B cell (primary cell): ENCODE data around the gene HEXIM2. TPM values are rescaled to one million over a fixed set of nuclear protein-coding genes. Genes with fewer than 3 reads are reported as not detected.
A peak's percentile ranks its signal among the peaks of the same experiment; 100 is the strongest.

Source experiments
- ATAC-seq: fragments of 200-7000 bp; cut with Tn5 transposase; one replicate; pipeline ENCODE4 v1.10.0; 2021; ENCODE audit warnings: low read depth, mild to moderate bottlenecking, moderate number of reproducible peaks, moderate library complexity
- CTCF ChIA-PET: fragments of 350-600 bp; sonication (Branson Sonifier 250); formaldehyde crosslinking; loops from one replicate; lab custom pipeline; 2021; ENCODE audit warnings: antibody characterized with exemption, inconsistent platforms; lab: Charles Lee
- POLR2A ChIA-PET: fragments of 350-600 bp; sonication (Branson Sonifier 250); formaldehyde crosslinking; loops from one replicate; lab custom pipeline; 2021; ENCODE audit warnings: antibody characterized with exemption; lab: Charles Lee
- DNase-seq: peaks from one replicate; pipeline ENCODE4 v3.0.0; 2013
- H2AFZ ChIP-seq: 2 replicates; pipeline ENCODE4 v1.6.1; 2012; ENCODE audit warnings: mild to moderate bottlenecking, low read depth, low read length; ENCODE audit not compliant: insufficient read depth, poor library complexity, severe bottlenecking
- H3K27ac ChIP-seq, 2 donors: 1 replicate in 1 of 2; 2 replicates in 1 of 2; pipeline ENCODE4 v1.5.1; 2012 to 2013; ENCODE audit warnings: low read length in 2 of 2, mild to moderate bottlenecking in 2 of 2, moderate library complexity in 1 of 2
- H3K27me3 ChIP-seq, 4 experiments: fragments of 200-600 bp in 1 of 4; sonication (generic) in 1 of 4; replicated peaks in 1 of 4; 1 replicate in 2 of 4; 2 replicates in 2 of 4; pipeline versions ENCODE4 v1.6.1 to v1.7.0; 2013 to 2016; ENCODE audit warnings: low read length in 3 of 4, mild to moderate bottlenecking in 2 of 4, mixed read lengths in 1 of 4, moderate library complexity in 1 of 4; ENCODE audit not compliant: insufficient read depth in 4 of 4, control insufficient read depth in 3 of 4; ENCODE audit errors: control extremely low read depth in 1 of 4
- H3K36me3 ChIP-seq, 2 experiments: replicated peaks in 1 of 2; 1 replicate in 1 of 2; 2 replicates in 1 of 2; pipeline versions ENCODE4 v1.6.1 to v1.7.1; 2013; ENCODE audit warnings: low read length in 1 of 2; ENCODE audit not compliant: insufficient read depth in 2 of 2, control insufficient read depth in 1 of 2; ENCODE audit errors: control extremely low read depth in 1 of 2, extremely low read depth in 1 of 2
- H3K4me1 ChIP-seq, 2 donors: fragments of 200-600 bp in 1 of 2; sonication (generic) in 1 of 2; 1 replicate in 1 of 2; 2 replicates in 1 of 2; pipeline versions ENCODE4 v1.5.1 to v1.6.1; 2013 to 2017; ENCODE audit warnings: low read length in 2 of 2; ENCODE audit not compliant: control insufficient read depth in 2 of 2, insufficient read depth in 2 of 2
- H3K4me2 ChIP-seq: replicated peaks from 2 replicates; pipeline ENCODE3; 2012; ENCODE audit warnings: mild to moderate bottlenecking, low read depth, low read length; ENCODE audit not compliant: poor library complexity, severe bottlenecking
- H3K4me3 ChIP-seq, 5 experiments: fragments of 200-600 bp in 1 of 5; sonication (generic) in 1 of 5; 1 replicate in 3 of 5; 2 replicates in 2 of 5; pipeline versions ENCODE4 v1.5.1 to v1.7.0; 2011 to 2016; ENCODE audit warnings: low read length in 4 of 5, mild to moderate bottlenecking in 4 of 5, low read depth in 2 of 5, control low read depth in 1 of 5, moderate library complexity in 1 of 5; ENCODE audit not compliant: insufficient read depth in 1 of 5; ENCODE audit errors: control extremely low read depth in 1 of 5, extremely low read depth in 1 of 5
- H3K79me2 ChIP-seq: fragments of 200-600 bp; sonication (generic); one replicate; pipeline ENCODE4 v1.6.0; 2016; ENCODE audit warnings: low read length; ENCODE audit not compliant: control insufficient read depth, insufficient read depth
- H3K9ac ChIP-seq: fragments of 200-600 bp; sonication (generic); 2 replicates; pipeline ENCODE4 v1.6.1; 2017; ENCODE audit warnings: mild to moderate bottlenecking, low read length, moderate library complexity
- H3K9me3 ChIP-seq, 3 donors: one replicate each; pipeline versions ENCODE4 v1.6.1 to v1.7.1; 2013; ENCODE audit warnings: low read length in 2 of 3; ENCODE audit not compliant: control insufficient read depth in 2 of 3, insufficient read depth in 1 of 3; ENCODE audit errors: control extremely low read depth in 1 of 3
- H4K20me1 ChIP-seq: 2 replicates; pipeline ENCODE4 v1.6.0; 2012; ENCODE audit warnings: mild to moderate bottlenecking, low read length; ENCODE audit not compliant: insufficient read depth, control insufficient read depth, poor library complexity, severe bottlenecking
- H3K27ac Mint-ChIP-seq: one replicate; pipeline ENCODE4 v1.8.0; 2021; ENCODE audit warnings: mixed read lengths
- H3K27me3 Mint-ChIP-seq: one replicate; pipeline ENCODE4 v1.8.0; 2021; ENCODE audit warnings: mixed read lengths
- H3K4me1 Mint-ChIP-seq: one replicate; pipeline ENCODE4 v1.8.0; 2021; ENCODE audit warnings: mixed read lengths
- H3K4me3 Mint-ChIP-seq: one replicate; pipeline ENCODE4 v1.8.0; 2021; ENCODE audit warnings: mixed read lengths
- H3K9me3 Mint-ChIP-seq: one replicate; pipeline ENCODE4 v1.8.0; 2022; ENCODE audit warnings: mixed read lengths; ENCODE audit not compliant: insufficient read depth
- CTCF ChIP-seq: fragments of 200-600 bp; IDR thresholded peaks from one replicate; pipeline ENCODE4 v1.8.0; 2022; ENCODE audit warnings: antibody characterized with exemption, mild to moderate bottlenecking
- EZH2 ChIP-seq: IDR thresholded peaks from 2 replicates; pipeline ENCODE4 v1.6.1; 2012; ENCODE audit warnings: borderline replicate concordance, low read depth, mild to moderate bottlenecking, moderate library complexity, low read length; ENCODE audit not compliant: insufficient read depth, poor library complexity, severe bottlenecking
- WGBS: methylation state at CpG from one replicate; pipeline ENCODE4 v1.1.5; 2013; ENCODE audit warnings: missing lambda C conversion rate; ENCODE audit not compliant: insufficient coverage; 5-methylcytosine and 5-hydroxymethylcytosine counted together
- intact Hi-C: fragments of 100-400 bp; cut with micrococcal nuclease; formaldehyde crosslinking; loops from one replicate; pipeline ENCODE4 v1.10.0; 2022
- polyA plus RNA-seq: library from polyadenylated mRNA; depleted of rRNA; stranded (reverse); fragments of >200 nt; gene quantifications from 2 replicates; pipeline ENCODE4 v1.2.3, GENCODE V29; 2012
- total RNA-seq, 2 donors: library from RNA; stranded (reverse); fragments of 120-200 nt in 1 of 2; gene quantifications; 1 replicate in 1 of 2; 2 replicates in 1 of 2; pipeline versions ENCODE4 v1.2.3 to v1.2.4, GENCODE V29; 2013 to 2022

The HEXIM2 gene
- total and polyA plus RNA-seq, 2 donors (not counting 1 experiment from before 2014, with no cell fraction given), result 3.7 to 10.0 TPM

- Mint-ChIP-seq H3K27ac (peak overlapping the region; percentile 99), H3K9me3 (no peaks in the 10 kb centered on the region), H3K27me3 (no peaks in the 10 kb centered on the region), H3K4me1 (peaks cover 51% of the 10 kb centered on the region), H3K4me3 (peak overlapping the region; percentile 91)
- under 1% methylated on average over 53 of the region's 56 CpGs for WGBS
- Histone ChIP-seq H3K9me3 (no peaks in the 10 kb centered on the region), H3K79me2 (peaks cover 58% of the 10 kb centered on the region), H3K4me1 (peaks cover 29 to 52% of the 10 kb centered on the region in 2 donors), H4K20me1 (peaks cover 23% of the 10 kb centered on the region), H3K36me3 (no peaks in the 10 kb centered on the region), H2AFZ (peak overlapping the region; percentile 65), H3K9ac (peak overlapping the region; percentile 78), H3K4me3 (peak overlapping the region; percentile 69 to 96 (median 85)), H3K27me3 (no peaks in the 10 kb centered on the region), H3K4me2 (peak overlapping the region; percentile 93), H3K27ac (peak overlapping the region; percentile 47 to 52)
- DNase-seq (no peak), ATAC-seq (no peak)
- ChIA-PET POLR2A (interaction anchor here (0.6 to 6.6 kb wide), 14 partner anchors 11 to 1789 kb away, joined by 3 to 246 read pairs (median 8); partner anchors contain the start of genes ACBD4, FMNL1 and HEXIM2), CTCF (interaction anchor here (0.6 to 7.5 kb wide), 19 partner anchors 10 to 245 kb away, joined by 3 to 242 read pairs (median 5); partner anchors contain the start of genes ACBD4, FMNL1, HEXIM2 and PLCD3)
- TF ChIP-seq EZH2, result no peak
- no peak for TF ChIP-seq CTCF
- intact Hi-C loops, result loop anchor here (1.0 to 5.0 kb wide), 5 partner anchors 23 to 1143 kb away; no protein-coding TSS in a partner anchor
Observed at GRCh38 chr17:45149669-45150664, 11.7 kb upstream of the HEXIM2 start.
